ENCODE measurements around the gene USP54. TPM values are rescaled to one million over a fixed set of nuclear protein-coding genes. Genes with fewer than 3 reads are reported as not detected.

USP54 gene
- total and polyA plus RNA-seq, 9 of the 15 experiments (the other 6 are each of a cell fraction or from before 2014, with no cell fraction given) = 3.8 to 40.1 (median 16.9) TPM

GRCh38 chr10:73495884-73496674, 95.1 kb downstream of the USP54 start, which contains the start of gene PPP3CB (continued):
- TF ChIP-seq ZNF584 (CRISPR knock-in tag; IDR thresholded peaks at IDR 0.05; ENCODE audit: low read depth) (no peak), ZNF282 (CRISPR knock-in tag; IDR thresholded peaks at IDR 0.05) (no peak), NEUROD1 (IDR thresholded peaks at IDR 0.05; ENCODE audit: borderline replicate concordance, low read depth, low read length, partially characterized antibody) (peak; percentile 94), HNRNPH1 (optimal IDR thresholded peaks at IDR 0.05; ENCODE audit: low read depth, low read length) (no peak), LCOR (CRISPR knock-in tag; IDR thresholded peaks at IDR 0.05) (no peak), MAFG (tag; conservative IDR thresholded peaks at IDR 0.05) (no peak), PHB2 (IDR thresholded peaks at IDR 0.05; ENCODE audit: low read depth) (no peak), FOXM1 (IDR thresholded peaks at IDR 0.05; ENCODE audit: low read depth) (peak; percentile 75), FOXM1 (CRISPR knock-in tag; IDR thresholded peaks at IDR 0.05; ENCODE audit: low read depth) (no peak), ETV5 (CRISPR knock-in tag; IDR thresholded peaks at IDR 0.05; ENCODE audit: low read depth) (no peak), HDAC2 (IDR thresholded peaks at IDR 0.05) (peak; percentile 23; the same call in 1 of the 2 replicates), SAP30 (IDR thresholded peaks at IDR 0.05; ENCODE audit: borderline replicate concordance, insufficient read depth, low read depth, low read length, poor library complexity, severe bottlenecking) (no peak), AFF4 (CRISPR knock-in tag; IDR thresholded peaks at IDR 0.05) (no peak), TBL1XR1 (IDR thresholded peaks at IDR 0.05; ENCODE audit: low read length in 2 of 2) (peak in 1 of 2 experiments; percentile 43; a peak in 1 of 4 replicates), TAF1 (IDR thresholded peaks at IDR 0.05; ENCODE audit: control insufficient read depth, extremely low read depth, insufficient read depth, low read length, severe bottlenecking) (no peak), ZNF324 (CRISPR knock-in tag; IDR thresholded peaks at IDR 0.05) (no peak), ELF1 (tag; IDR thresholded peaks at IDR 0.05) (peak; percentile 55; the same call in 1 of the 2 replicates), CSDE1 (IDR thresholded peaks at IDR 0.05) (peak in 1 of 2 experiments; percentile 50; a peak in 1 of 4 replicates), ILK (tag; IDR thresholded peaks at IDR 0.05; ENCODE audit: borderline replicate concordance, low read depth) (no peak), FOXJ2 (tag; IDR thresholded peaks at IDR 0.05) (no peak; the same call in 1 of the 2 replicates), RBM17 (IDR thresholded peaks at IDR 0.05; ENCODE audit: borderline replicate concordance, low read depth, low read length) (no peak)
- TF ChIP-seq, protein P1, sequence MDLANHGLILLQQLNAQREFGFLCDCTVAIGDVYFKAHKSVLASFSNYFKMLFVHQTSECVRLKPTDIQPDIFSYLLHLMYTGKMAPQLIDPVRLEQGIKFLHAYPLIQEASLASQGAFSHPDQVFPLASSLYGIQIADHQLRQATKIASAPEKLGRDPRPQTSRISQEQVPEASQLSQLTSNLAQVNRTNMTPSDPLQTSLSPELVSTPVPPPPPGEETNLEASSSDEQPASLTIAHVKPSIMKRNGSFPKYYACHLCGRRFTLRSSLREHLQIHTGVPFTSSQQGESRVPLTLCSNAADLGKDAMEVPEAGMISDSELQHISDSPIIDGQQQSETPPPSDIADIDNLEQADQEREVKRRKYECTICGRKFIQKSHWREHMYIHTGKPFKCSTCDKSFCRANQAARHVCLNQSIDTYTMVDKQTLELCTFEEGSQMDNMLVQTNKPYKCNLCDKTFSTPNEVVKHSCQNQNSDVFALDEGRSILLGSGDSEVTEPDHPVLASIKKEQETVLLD (IDR thresholded peaks at IDR 0.05) = peak; percentile 15; the same call in 1 of the 2 replicates

Data from K562 (cell line).